ENCODE measurements around the gene KLF6. TPM values are rescaled to one million over a fixed set of nuclear protein-coding genes. Genes with fewer than 3 reads are reported as not detected.

The KLF6 gene
- total and polyA plus RNA-seq, 9 donors: 45.4 to 178 (median 85.7) TPM

DNA sequence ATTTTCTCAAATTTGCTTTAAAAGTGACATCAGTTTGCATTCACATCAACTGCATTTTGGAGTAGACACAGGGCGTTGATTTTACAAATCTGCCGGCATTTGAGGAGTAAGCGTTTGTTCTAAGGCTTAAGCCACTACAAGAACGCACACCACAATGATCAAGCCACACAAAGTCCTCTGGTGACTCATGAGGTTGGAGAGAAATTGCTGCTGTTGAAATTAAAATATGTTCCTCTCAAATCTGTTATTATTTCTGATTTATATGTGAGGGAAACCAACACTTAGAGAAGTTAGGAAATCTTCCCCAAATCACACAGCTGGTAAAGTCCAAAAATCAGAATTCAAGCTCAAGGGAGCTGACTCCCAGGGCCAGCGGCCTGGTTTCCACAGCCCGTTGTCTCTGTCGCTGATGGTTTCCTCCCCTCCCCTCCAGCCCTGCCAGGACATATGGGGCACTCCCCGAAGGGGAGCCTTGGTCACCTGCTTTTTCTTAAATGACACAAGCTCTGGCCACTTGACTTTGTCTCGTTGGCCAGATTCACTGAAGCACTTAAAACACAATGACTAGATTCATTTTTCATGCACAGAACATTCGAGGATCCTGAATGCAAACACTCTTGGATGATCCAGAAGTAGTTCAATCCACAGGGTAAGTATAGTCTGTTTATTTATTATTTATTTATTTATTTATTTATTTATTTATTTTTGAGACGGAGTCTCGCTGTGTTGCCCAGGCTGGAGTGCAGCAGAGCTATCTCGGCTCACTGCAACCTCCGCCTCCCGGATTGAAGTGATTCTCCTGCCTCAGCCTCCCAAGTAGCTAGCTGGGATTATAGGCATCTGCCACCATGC is 29.2 kb upstream of the KLF6 start:
- Histone ChIP-seq H3K4me1 (ENCODE audit: insufficient read depth) (peaks cover 9% of the 10 kb centered on the region), H3K4me3 (no peak overlapping the region), H3K27me3 (no peaks in the 10 kb centered on the region), H3K27ac (no peak overlapping the region), H3K36me3 (no peaks in the 10 kb centered on the region), H3K9me3 (no peaks in the 10 kb centered on the region)
- no peak for TF ChIP-seq POLR2A (IDR thresholded peaks at IDR 0.05)
- no peak for TF ChIP-seq EP300 (IDR thresholded peaks at IDR 0.05)
- no peak for DNase-seq
- 90 to 94% (median 94%) methylated on average over 15 of the region's 15 CpGs for WGBS, 3 donors
- intact Hi-C loops (cut with DNase I): no loop called here

- no peaks in the 10 kb centered on the region for H3K9me3 ChIP-seq
- no peak overlapping the region for H3K27ac ChIP-seq
- DNase-seq: no peak
- intact Hi-C loops (cut with DNase I): no loop called here
- H3K36me3 ChIP-seq: no peaks in the 10 kb centered on the region
- H3K27me3 ChIP-seq: no peaks in the 10 kb centered on the region
- H3K4me3 ChIP-seq: no peak overlapping the region
- TF ChIP-seq EP300 (IDR thresholded peaks at IDR 0.05): no peak
- TF ChIP-seq CTCF (IDR thresholded peaks at IDR 0.05): no peak
- TF ChIP-seq POLR2A (IDR thresholded peaks at IDR 0.05): no peak
- H3K4me1 ChIP-seq (ENCODE audit: insufficient read depth): peaks cover 9% of the 10 kb centered on the region
- 93 to 96% (median 95%) methylated on average over 4 of the region's 4 CpGs for WGBS, 3 donors
Measured at GRCh38 chr10:3813267-3813666, 28.3 kb upstream of the KLF6 start.

GRCh38 chr10:3812141-3812540 is 27.1 kb upstream of the KLF6 start:
- H3K4me1 ChIP-seq (ENCODE audit: insufficient read depth): peaks cover 9% of the 10 kb centered on the region
- no peak overlapping the region for H3K4me3 ChIP-seq
- no peak overlapping the region for H3K27ac ChIP-seq
- no peak for TF ChIP-seq POLR2A (IDR thresholded peaks at IDR 0.05)
- no peak for TF ChIP-seq CTCF (IDR thresholded peaks at IDR 0.05)
- no peak for TF ChIP-seq EP300 (IDR thresholded peaks at IDR 0.05)
- no peaks in the 10 kb centered on the region for H3K9me3 ChIP-seq
- intact Hi-C loops (cut with DNase I): no loop called here
- H3K36me3 ChIP-seq: no peaks in the 10 kb centered on the region
- 66 to 89% (median 87%) methylated on average over 7 of the region's 7 CpGs for WGBS, 3 donors
- DNase-seq: no peak
- H3K27me3 ChIP-seq: no peaks in the 10 kb centered on the region

DNA sequence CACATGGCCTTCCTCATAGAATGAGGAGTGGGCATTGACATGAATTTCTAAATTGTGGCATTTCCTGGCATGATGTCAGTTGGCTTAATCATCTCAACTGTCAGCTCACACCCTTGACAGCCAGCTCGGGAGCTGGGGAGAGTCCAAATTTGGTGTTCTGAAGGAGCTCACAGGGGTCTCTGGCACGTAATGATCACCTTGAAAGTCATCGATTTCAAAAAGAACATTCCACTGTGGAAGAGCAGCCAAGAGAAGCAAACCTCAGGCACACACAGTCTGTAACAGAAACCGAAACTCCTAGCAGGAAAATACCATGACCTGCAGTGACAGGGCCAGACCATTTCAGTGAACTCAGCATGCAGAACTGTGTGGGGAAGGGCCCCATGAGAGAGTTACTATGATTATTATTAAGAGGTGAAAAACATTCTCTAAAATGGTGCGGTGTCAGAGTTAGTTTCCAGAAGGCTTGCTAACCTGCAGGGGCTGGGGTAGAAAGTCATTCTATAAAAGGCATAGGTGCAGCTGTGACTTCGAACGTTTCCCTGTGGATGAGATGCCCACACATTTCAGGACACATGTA is 26.4 kb upstream of the KLF6 start:
- Histone ChIP-seq H3K4me1 (ENCODE audit: insufficient read depth) (peaks cover 9% of the 10 kb centered on the region), H3K9me3 (no peaks in the 10 kb centered on the region), H3K36me3 (no peaks in the 10 kb centered on the region), H3K4me3 (no peak overlapping the region), H3K27ac (no peak overlapping the region), H3K27me3 (no peaks in the 10 kb centered on the region)
- no peak for TF ChIP-seq POLR2A (IDR thresholded peaks at IDR 0.05)
- TF ChIP-seq CTCF (IDR thresholded peaks at IDR 0.05): no peak
- TF ChIP-seq EP300 (IDR thresholded peaks at IDR 0.05): no peak
- 26 to 40% (median 30%) methylated on average over 7 of the region's 7 CpGs for WGBS, 3 donors
- DNase-seq: no peak
- intact Hi-C loops (cut with DNase I): no loop called here

DNA sequence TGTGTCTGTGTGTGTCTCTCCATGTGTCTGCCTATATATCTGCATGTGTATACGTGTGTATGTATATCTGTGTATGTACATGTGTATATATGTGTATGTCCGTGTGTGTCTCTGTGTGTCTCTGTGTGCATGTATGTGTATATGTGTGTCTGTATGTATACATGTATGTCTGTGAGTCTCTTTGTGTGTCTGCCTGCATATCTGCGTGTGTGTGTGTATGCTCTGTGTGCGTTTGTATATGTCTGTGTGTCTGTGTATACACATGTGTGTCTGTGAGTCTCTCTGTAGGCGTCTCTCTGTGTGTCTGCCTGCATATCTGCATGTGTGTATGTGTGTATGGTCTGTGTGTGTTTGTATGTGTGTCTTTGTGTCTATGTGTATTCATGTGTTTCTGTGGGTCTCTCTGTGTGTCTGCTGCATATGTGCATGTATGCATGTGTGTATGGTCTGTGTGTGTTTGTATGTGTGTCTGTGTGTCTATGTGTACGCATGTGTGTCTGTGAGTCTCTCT is 23.7 kb upstream of the KLF6 start:
- intact Hi-C loops (cut with DNase I): no loop called here
- Histone ChIP-seq H3K27me3 (no peaks in the 10 kb centered on the region), H3K9me3 (no peaks in the 10 kb centered on the region), H3K36me3 (no peaks in the 10 kb centered on the region), H3K27ac (no peak overlapping the region), H3K4me1 (ENCODE audit: insufficient read depth) (peaks cover 11% of the 10 kb centered on the region), H3K4me3 (no peak overlapping the region)
- TF ChIP-seq POLR2A (IDR thresholded peaks at IDR 0.05): no peak
- no peak for TF ChIP-seq EP300 (IDR thresholded peaks at IDR 0.05)
- TF ChIP-seq CTCF (IDR thresholded peaks at IDR 0.05): no peak
- 95 to 96% (median 95%) methylated on average over 6 of the region's 6 CpGs for WGBS, 3 donors
- no peak for DNase-seq
